Thyroid gland (tissue), 4 donors: ENCODE results near the gene STYXL1. TPM values are rescaled to one million over a fixed set of nuclear protein-coding genes. Genes with fewer than 3 reads are reported as not detected.

Source experiments
- DNase-seq, 2 donors: peaks; one replicate each; pipeline ENCODE4 v3.0.0-alpha.2; 2019
- H3K27ac ChIP-seq, 3 donors: fragments of 200-600 bp; sonication (generic); 1 replicate in 2 of 3; 2 replicates in 1 of 3; pipeline ENCODE4 v1.5.1; 2016 to 2019; ENCODE audit warnings: mild to moderate bottlenecking in 1 of 3, moderate library complexity in 1 of 3
- H3K27me3 ChIP-seq: fragments of 200-600 bp; sonication (generic); one replicate; pipeline ENCODE4 v1.5.1; 2019
- H3K36me3 ChIP-seq, 2 donors: fragments of 200-600 bp; sonication (generic); one replicate each; pipeline ENCODE4 v1.5.1; 2016 to 2019
- H3K4me1 ChIP-seq, 2 donors: fragments of 200-600 bp; sonication (generic); one replicate each; pipeline ENCODE4 v1.5.1; 2017 to 2019
- H3K4me3 ChIP-seq, 3 donors: fragments of 200-600 bp; sonication (generic); replicated peaks in 1 of 3; 1 replicate in 2 of 3; 2 replicates in 1 of 3; pipeline ENCODE4 v1.5.1; 2016; ENCODE audit warnings: mild to moderate bottlenecking in 1 of 3
- H3K9me3 ChIP-seq: fragments of 200-600 bp; sonication (generic); one replicate; pipeline ENCODE4 v1.5.1; 2017
- POLR2A ChIP-seq, 2 donors: fragments of 450-650 bp; IDR thresholded peaks; one replicate each; pipeline ENCODE4 v1.6.1; 2017; ENCODE audit warnings: antibody characterized with exemption in 2 of 2, mild to moderate bottlenecking in 2 of 2, moderate library complexity in 1 of 2
- WGBS, 2 donors: methylation state at CpG; one replicate each; pipeline ENCODE4 v1.1.5; 2017; 5-methylcytosine and 5-hydroxymethylcytosine counted together
- intact Hi-C: fragments of 100-400 bp; cut with DNase I; formaldehyde crosslinking; loops from one replicate; pipeline ENCODE4 v1.15.1; 2023
- total RNA-seq, 4 donors: library from RNA; depleted of rRNA; stranded (reverse); fragments of >200 nt; gene quantifications; one replicate each; pipeline ENCODE4 v1.2.3, GENCODE V29; 2016
- TF ChIP-seq, protein P1 (sequence below), 6 experiments: fragments of 200-600 bp in 3 of 6; fragments of 450-650 bp in 3 of 6; sonication (generic) in 3 of 6; IDR thresholded peaks; one replicate each; pipeline ENCODE4 v1.5.1; 2016 to 2019; ENCODE audit warnings: antibody characterized with exemption in 6 of 6, mild to moderate bottlenecking in 2 of 6, inconsistent platforms in 1 of 6, moderate library complexity in 1 of 6

STYXL1 gene
- total RNA-seq, 4 donors from 2014 or later = 14.5 to 53.7 (median 29.1) TPM

- 79 to 85% methylated on average over 10 to 13 of the region's 13 CpGs for WGBS, 2 donors
- intact Hi-C loops = no loop called here
- TF ChIP-seq, protein P1, sequence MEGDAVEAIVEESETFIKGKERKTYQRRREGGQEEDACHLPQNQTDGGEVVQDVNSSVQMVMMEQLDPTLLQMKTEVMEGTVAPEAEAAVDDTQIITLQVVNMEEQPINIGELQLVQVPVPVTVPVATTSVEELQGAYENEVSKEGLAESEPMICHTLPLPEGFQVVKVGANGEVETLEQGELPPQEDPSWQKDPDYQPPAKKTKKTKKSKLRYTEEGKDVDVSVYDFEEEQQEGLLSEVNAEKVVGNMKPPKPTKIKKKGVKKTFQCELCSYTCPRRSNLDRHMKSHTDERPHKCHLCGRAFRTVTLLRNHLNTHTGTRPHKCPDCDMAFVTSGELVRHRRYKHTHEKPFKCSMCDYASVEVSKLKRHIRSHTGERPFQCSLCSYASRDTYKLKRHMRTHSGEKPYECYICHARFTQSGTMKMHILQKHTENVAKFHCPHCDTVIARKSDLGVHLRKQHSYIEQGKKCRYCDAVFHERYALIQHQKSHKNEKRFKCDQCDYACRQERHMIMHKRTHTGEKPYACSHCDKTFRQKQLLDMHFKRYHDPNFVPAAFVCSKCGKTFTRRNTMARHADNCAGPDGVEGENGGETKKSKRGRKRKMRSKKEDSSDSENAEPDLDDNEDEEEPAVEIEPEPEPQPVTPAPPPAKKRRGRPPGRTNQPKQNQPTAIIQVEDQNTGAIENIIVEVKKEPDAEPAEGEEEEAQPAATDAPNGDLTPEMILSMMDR (IDR thresholded peaks at IDR 0.05) = no peak
- no peak for TF ChIP-seq POLR2A (IDR thresholded peaks at IDR 0.05)
- Histone ChIP-seq H3K4me3 (no peak overlapping the region), H3K4me1 (peaks cover 14 to 54% of the 10 kb centered on the region in 2 donors), H3K9me3 (no peaks in the 10 kb centered on the region), H3K36me3 (peaks cover 9 to 26% of the 10 kb centered on the region in 2 donors), H3K27me3 (no peaks in the 10 kb centered on the region), H3K27ac (peak overlapping the region in 2 of 3 donors; percentile 40 to 71)
- DNase-seq = no peak
These were observed 78.6 kb downstream of the STYXL1 start for GRCh38 chr7:75969182-75969581.

- Histone ChIP-seq H3K27ac (peak overlapping the region in 2 of 3 donors; percentile 56 to 71), H3K4me3 (no peak overlapping the region), H3K27me3 (no peaks in the 10 kb centered on the region), H3K9me3 (no peaks in the 10 kb centered on the region), H3K36me3 (peaks cover 9 to 20% of the 10 kb centered on the region in 2 donors), H3K4me1 (peaks cover 14 to 58% of the 10 kb centered on the region in 2 donors)
- peak; percentile 44 for DNase-seq
- TF ChIP-seq POLR2A (IDR thresholded peaks at IDR 0.05) = no peak
- TF ChIP-seq, protein P1 (IDR thresholded peaks at IDR 0.05) = no peak
- WGBS, 2 donors = 79 to 88% methylated on average over 12 of the region's 12 CpGs
- intact Hi-C loops = no loop called here
These were observed 79.2 kb downstream of the STYXL1 start for GRCh38 chr7:75968561-75969001.

GRCh38 chr7:75968012-75968411 is 79.8 kb downstream of the STYXL1 start:
- H3K4me1 ChIP-seq = peaks cover 14 to 63% of the 10 kb centered on the region in 2 donors
- peak overlapping the region in 2 of 3 donors; percentile 56 to 71 for H3K27ac ChIP-seq
- TF ChIP-seq, protein P1 (IDR thresholded peaks at IDR 0.05) = no peak
- no peak for TF ChIP-seq POLR2A (IDR thresholded peaks at IDR 0.05)
- no peaks in the 10 kb centered on the region for H3K27me3 ChIP-seq
- no peak for DNase-seq
- 67 to 80% methylated on average over 1 to 3 of the region's 10 CpGs for WGBS, 2 donors
- no peaks in the 10 kb centered on the region for H3K9me3 ChIP-seq
- no peak overlapping the region for H3K4me3 ChIP-seq
- intact Hi-C loops = no loop called here
- H3K36me3 ChIP-seq = peaks cover 6 to 17% of the 10 kb centered on the region in 2 donors

GRCh38 chr7:75967487-75967997 is 80.3 kb downstream of the STYXL1 start:
- WGBS, 2 donors = 49 to 50% methylated on average over 10 to 13 of the region's 13 CpGs
- DNase-seq = no peak
- H3K4me3 ChIP-seq = no peak overlapping the region
- no peak for TF ChIP-seq POLR2A (IDR thresholded peaks at IDR 0.05)
- TF ChIP-seq, protein P1 (IDR thresholded peaks at IDR 0.05) = no peak
- peak overlapping the region in 2 of 3 donors; percentile 56 to 71 for H3K27ac ChIP-seq
- H3K4me1 ChIP-seq = peaks cover 14 to 66% of the 10 kb centered on the region in 2 donors
- no peaks in the 10 kb centered on the region for H3K27me3 ChIP-seq
- H3K9me3 ChIP-seq = no peaks in the 10 kb centered on the region
- intact Hi-C loops = no loop called here
- H3K36me3 ChIP-seq = peaks cover 4 to 14% of the 10 kb centered on the region in 2 donors

DNA sequence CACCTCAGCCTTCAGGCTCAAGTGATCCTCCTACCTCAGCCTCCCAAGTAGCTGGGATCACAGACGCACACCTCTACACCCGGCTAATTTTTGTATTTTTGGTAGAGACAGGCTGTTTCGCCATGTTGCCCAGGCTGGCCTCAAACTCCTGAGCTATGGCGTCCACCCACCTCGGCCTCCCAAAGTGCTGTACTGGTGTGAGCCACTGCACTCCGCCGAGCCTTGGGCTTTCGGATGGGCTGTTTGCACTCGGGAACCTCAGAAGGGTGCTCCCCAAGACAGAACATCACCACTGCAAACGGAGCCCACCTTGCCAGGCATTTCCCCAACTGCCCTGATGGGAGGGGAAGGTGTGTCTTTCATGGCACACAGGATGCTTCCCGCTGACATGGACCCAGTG is 80.7 kb downstream of the STYXL1 start:
- Histone ChIP-seq H3K9me3 (no peaks in the 10 kb centered on the region), H3K27me3 (no peaks in the 10 kb centered on the region), H3K27ac (peak overlapping the region in 2 of 3 donors; percentile 56 to 71), H3K4me1 (peaks cover 14 to 68% of the 10 kb centered on the region in 2 donors), H3K36me3 (peaks cover 0 to 11% of the 10 kb centered on the region in 2 donors), H3K4me3 (no peak overlapping the region)
- intact Hi-C loops = no loop called here
- 84 to 99% methylated on average over 6 to 9 of the region's 11 CpGs for WGBS, 2 donors
- TF ChIP-seq POLR2A (IDR thresholded peaks at IDR 0.05) = no peak
- TF ChIP-seq, protein P1 (IDR thresholded peaks at IDR 0.05) = no peak
- DNase-seq = no peak
